Measurements from ENCODE around the gene STARD13.

STARD13 gene

DNA sequence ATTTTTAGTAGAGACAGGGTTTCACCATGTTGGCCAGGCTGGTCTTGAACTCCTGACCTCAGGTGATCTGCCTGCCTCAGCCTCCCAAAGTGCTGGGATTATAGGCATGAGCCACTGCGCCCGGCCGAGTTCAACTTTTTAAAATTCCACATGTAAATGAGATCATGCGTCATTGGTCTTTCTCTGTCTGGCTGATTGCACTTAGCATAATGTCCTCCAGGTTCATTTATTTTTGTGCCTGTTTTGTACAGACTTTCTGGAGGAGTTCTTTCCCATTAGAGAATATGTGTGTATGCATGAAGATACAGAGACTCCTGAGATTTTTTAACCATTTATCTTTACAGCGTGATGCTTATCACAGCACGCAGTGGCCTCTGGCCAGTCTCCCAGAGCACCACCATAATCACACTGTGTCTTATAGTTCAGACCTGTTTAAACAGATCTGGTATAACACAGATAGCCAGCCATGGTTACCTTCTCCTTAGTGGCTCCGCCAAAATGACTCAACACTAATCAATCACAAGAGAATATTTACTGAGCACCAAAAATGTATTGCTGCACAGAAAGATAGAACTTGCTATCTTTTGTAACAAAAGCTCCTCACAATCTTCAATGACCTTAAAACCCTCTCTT lies 11.4 kb upstream of the STARD13 start:
- H3K9ac ChIP-seq (ENCODE audit: low read length): no peak overlapping the region
- no peaks in the 10 kb centered on the region for H4K20me1 ChIP-seq (ENCODE audit: insufficient read depth, low read length)
- TF ChIP-seq EZH2 (optimal IDR thresholded peaks at IDR 0.05; ENCODE audit: low read depth, low read length) (no peak), EZH2phosphoT487 (IDR thresholded peaks at IDR 0.05; ENCODE audit: low read length) (no peak)
- TF ChIP-seq, protein P1, sequence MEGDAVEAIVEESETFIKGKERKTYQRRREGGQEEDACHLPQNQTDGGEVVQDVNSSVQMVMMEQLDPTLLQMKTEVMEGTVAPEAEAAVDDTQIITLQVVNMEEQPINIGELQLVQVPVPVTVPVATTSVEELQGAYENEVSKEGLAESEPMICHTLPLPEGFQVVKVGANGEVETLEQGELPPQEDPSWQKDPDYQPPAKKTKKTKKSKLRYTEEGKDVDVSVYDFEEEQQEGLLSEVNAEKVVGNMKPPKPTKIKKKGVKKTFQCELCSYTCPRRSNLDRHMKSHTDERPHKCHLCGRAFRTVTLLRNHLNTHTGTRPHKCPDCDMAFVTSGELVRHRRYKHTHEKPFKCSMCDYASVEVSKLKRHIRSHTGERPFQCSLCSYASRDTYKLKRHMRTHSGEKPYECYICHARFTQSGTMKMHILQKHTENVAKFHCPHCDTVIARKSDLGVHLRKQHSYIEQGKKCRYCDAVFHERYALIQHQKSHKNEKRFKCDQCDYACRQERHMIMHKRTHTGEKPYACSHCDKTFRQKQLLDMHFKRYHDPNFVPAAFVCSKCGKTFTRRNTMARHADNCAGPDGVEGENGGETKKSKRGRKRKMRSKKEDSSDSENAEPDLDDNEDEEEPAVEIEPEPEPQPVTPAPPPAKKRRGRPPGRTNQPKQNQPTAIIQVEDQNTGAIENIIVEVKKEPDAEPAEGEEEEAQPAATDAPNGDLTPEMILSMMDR (IDR thresholded peaks at IDR 0.05; ENCODE audit: low read length): no peak
- H3K79me2 ChIP-seq (ENCODE audit: low read length): no peaks in the 10 kb centered on the region
- H3K4me2 ChIP-seq (ENCODE audit: low read depth, low read length): no peak overlapping the region
- H3F3A ChIP-seq (ENCODE audit: insufficient read depth, low read length): no peaks in the 10 kb centered on the region
- H3K27me3 ChIP-seq (replicated peaks; ENCODE audit: insufficient read depth, low read length): no peaks in the 10 kb centered on the region
- H3K27ac ChIP-seq (ENCODE audit: low read length): no peak overlapping the region
- H3K4me3 ChIP-seq (ENCODE audit: low read length): no peak overlapping the region
- no peak for DNase-seq
- H3K36me3 ChIP-seq (replicated peaks; ENCODE audit: insufficient read depth, low read length): no peaks in the 10 kb centered on the region
- H2AFZ ChIP-seq (ENCODE audit: low read length): no peak overlapping the region
- H3K4me1 ChIP-seq (ENCODE audit: low read length): no peaks in the 10 kb centered on the region
- H3K9me2 ChIP-seq (replicated peaks; ENCODE audit: insufficient read depth, low read length): no peaks in the 10 kb centered on the region
- H3K9me3 ChIP-seq (replicated peaks; ENCODE audit: insufficient read depth, low read length): no peaks in the 10 kb centered on the region

DNA sequence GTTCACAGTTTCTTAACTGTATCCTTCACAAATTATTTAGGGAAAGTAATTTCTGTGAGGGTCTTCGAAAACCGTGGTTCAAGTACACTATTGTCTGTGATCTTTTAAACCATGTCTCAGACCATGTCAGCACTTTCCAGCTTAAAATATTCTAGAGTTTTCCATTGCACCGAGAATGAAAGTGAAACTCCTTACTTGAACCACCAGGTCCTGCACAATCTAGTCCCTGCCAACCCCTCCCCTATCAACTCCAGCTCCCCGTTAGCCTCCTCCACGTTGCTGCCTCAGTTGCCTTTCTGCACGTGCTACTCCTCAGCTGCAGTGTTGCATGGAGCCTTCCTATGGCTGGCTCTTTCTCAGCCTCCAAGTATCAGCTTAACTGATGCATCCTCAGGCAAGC lies 7.2 kb upstream of the STARD13 start:
- Histone ChIP-seq H3K9me3 (replicated peaks; ENCODE audit: insufficient read depth, low read length) (no peaks in the 10 kb centered on the region), H3K9me2 (replicated peaks; ENCODE audit: insufficient read depth, low read length) (no peaks in the 10 kb centered on the region), H4K20me1 (ENCODE audit: insufficient read depth, low read length) (no peaks in the 10 kb centered on the region), H3K27ac (ENCODE audit: low read length) (no peak overlapping the region), H3K4me1 (ENCODE audit: low read length) (no peaks in the 10 kb centered on the region), H3K4me3 (ENCODE audit: low read length) (no peak overlapping the region; the same call in 1 of the 2 replicates), H3K4me2 (ENCODE audit: low read depth, low read length) (no peak overlapping the region), H3F3A (ENCODE audit: insufficient read depth, low read length) (no peaks in the 10 kb centered on the region), H3K9ac (ENCODE audit: low read length) (no peak overlapping the region), H3K27me3 (replicated peaks; ENCODE audit: insufficient read depth, low read length) (no peaks in the 10 kb centered on the region), H3K36me3 (replicated peaks; ENCODE audit: insufficient read depth, low read length) (no peaks in the 10 kb centered on the region), H2AFZ (ENCODE audit: low read length) (peak overlapping the region; percentile 75), H3K79me2 (ENCODE audit: low read length) (no peaks in the 10 kb centered on the region)
- DNase-seq: peak; percentile 14
- no peak for TF ChIP-seq EZH2phosphoT487 (IDR thresholded peaks at IDR 0.05; ENCODE audit: low read length)
- TF ChIP-seq, protein P1 (IDR thresholded peaks at IDR 0.05; ENCODE audit: low read length): no peak
- TF ChIP-seq EZH2 (optimal IDR thresholded peaks at IDR 0.05; ENCODE audit: low read depth, low read length): no peak

DNA sequence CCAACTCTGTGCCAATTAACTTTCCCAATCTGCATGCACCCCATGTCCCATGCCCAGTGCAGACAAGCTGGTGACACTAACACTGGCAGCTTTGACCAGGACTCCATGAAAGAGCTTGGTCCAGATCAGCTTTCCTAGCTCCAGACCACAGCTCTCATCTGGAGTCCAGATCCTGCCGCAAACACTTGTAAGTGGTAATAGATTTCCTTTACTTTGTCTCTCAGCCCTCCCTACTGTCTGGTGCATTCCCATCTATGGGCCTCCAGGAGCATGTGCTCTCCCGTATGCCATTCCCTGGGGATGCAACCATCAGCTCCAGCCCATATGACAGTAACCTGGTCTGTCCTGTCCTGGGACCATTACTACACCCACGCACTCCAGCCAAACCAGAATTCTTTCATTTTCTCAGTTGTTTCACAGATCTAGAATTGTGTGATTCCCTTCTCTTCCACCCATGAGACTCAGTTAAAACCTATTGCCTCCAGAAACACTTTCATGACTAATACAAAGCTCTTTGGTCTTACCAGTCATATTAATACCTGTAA lies 4.9 kb upstream of the STARD13 start:
- H3K36me3 ChIP-seq (replicated peaks; ENCODE audit: insufficient read depth, low read length): no peaks in the 10 kb centered on the region
- H4K20me1 ChIP-seq (ENCODE audit: insufficient read depth, low read length): no peaks in the 10 kb centered on the region
- no peaks in the 10 kb centered on the region for H3K79me2 ChIP-seq (ENCODE audit: low read length)
- H3K27me3 ChIP-seq (replicated peaks; ENCODE audit: insufficient read depth, low read length): no peaks in the 10 kb centered on the region
- no peak overlapping the region for H3K4me2 ChIP-seq (ENCODE audit: low read depth, low read length)
- H3K27ac ChIP-seq (ENCODE audit: low read length): no peak overlapping the region
- H3K9me3 ChIP-seq (replicated peaks; ENCODE audit: insufficient read depth, low read length): no peaks in the 10 kb centered on the region
- no peak for TF ChIP-seq EZH2 (optimal IDR thresholded peaks at IDR 0.05; ENCODE audit: low read depth, low read length)
- TF ChIP-seq EZH2phosphoT487 (IDR thresholded peaks at IDR 0.05; ENCODE audit: low read length): no peak
- TF ChIP-seq, protein P1 (IDR thresholded peaks at IDR 0.05; ENCODE audit: low read length): no peak
- no peaks in the 10 kb centered on the region for H3K9me2 ChIP-seq (replicated peaks; ENCODE audit: insufficient read depth, low read length)
- DNase-seq: no peak
- H2AFZ ChIP-seq (ENCODE audit: low read length): no peak overlapping the region
- 0 out of 2 replicates have a peak, but pooled peaks cover 6% of the 10 kb centered on the region for H3F3A ChIP-seq (ENCODE audit: insufficient read depth, low read length)
- no peak overlapping the region for H3K9ac ChIP-seq (ENCODE audit: low read length)
- H3K4me3 ChIP-seq (ENCODE audit: low read length): no peak overlapping the region
- H3K4me1 ChIP-seq (ENCODE audit: low read length): 0 out of 2 replicates have a peak, but pooled peaks cover 4% of the 10 kb centered on the region

Data from MM.1S (cell line).